HEK293 (cell line): ENCODE results near the gene PROCR.

ENCODE experiments used
- EGR2 ChIP-seq: fragments of 450-650 bp; formaldehyde crosslinking; IDR thresholded peaks from 2 replicates; pipeline ENCODE4 v1.5.1; 2016; ENCODE audit warnings: low read depth, missing biosample characterization, missing genetic modification characterization
- HOXD13 ChIP-seq: sonication (generic); formaldehyde crosslinking; IDR thresholded peaks from 2 replicates; pipeline ENCODE4 v1.8.0; 2022; ENCODE audit warnings: missing genetic modification reagents, borderline replicate concordance
- IKZF3 ChIP-seq: fragments of 450-650 bp; IDR thresholded peaks from 2 replicates; pipeline ENCODE4 v1.5.0; 2018; ENCODE audit warnings: missing biosample characterization, mild to moderate bottlenecking, missing genetic modification characterization, moderate library complexity
- KLF10 ChIP-seq: fragments of 450-650 bp; IDR thresholded peaks from 2 replicates; pipeline ENCODE4 v1.5.1; 2018; ENCODE audit warnings: missing biosample characterization, mild to moderate bottlenecking, missing genetic modification characterization
- YY2 ChIP-seq: fragments of 450-650 bp; formaldehyde crosslinking; IDR thresholded peaks from 2 replicates; pipeline ENCODE4 v1.5.1; 2016; ENCODE audit warnings: missing biosample characterization, missing genetic modification characterization
- ZBTB17 ChIP-seq: fragments of 450-650 bp; formaldehyde crosslinking; IDR thresholded peaks from 2 replicates; pipeline ENCODE4 v1.5.1; 2016; ENCODE audit warnings: missing biosample characterization, missing genetic modification characterization
- ZBTB8A ChIP-seq: fragments of 450-650 bp; formaldehyde crosslinking; IDR thresholded peaks from 2 replicates; pipeline ENCODE4 v1.5.1; 2016; ENCODE audit warnings: missing biosample characterization, missing genetic modification characterization
- ZFHX2 ChIP-seq: fragments of 450-650 bp; formaldehyde crosslinking; conservative IDR thresholded peaks from 2 replicates; pipeline ENCODE4 v1.5.1; 2016; ENCODE audit warnings: missing biosample characterization, missing genetic modification characterization
- ZNF121 ChIP-seq: fragments of 450-650 bp; formaldehyde crosslinking; IDR thresholded peaks from 2 replicates; pipeline ENCODE4 v1.5.1; 2016; ENCODE audit warnings: missing biosample characterization, missing genetic modification characterization
- ZNF132 ChIP-seq: fragments of 450-650 bp; formaldehyde crosslinking; IDR thresholded peaks from 2 replicates; pipeline ENCODE4 v1.5.1; 2017; ENCODE audit warnings: missing biosample characterization, missing genetic modification characterization, borderline replicate concordance
- ZNF16 ChIP-seq: fragments of 450-650 bp; formaldehyde crosslinking; IDR thresholded peaks from 2 replicates; pipeline ENCODE4 v1.5.1; 2016; ENCODE audit warnings: low read depth, missing biosample characterization, missing genetic modification characterization
- ZNF169 ChIP-seq: fragments of 450-650 bp; formaldehyde crosslinking; IDR thresholded peaks from 2 replicates; pipeline ENCODE4 v1.5.1; 2016; ENCODE audit warnings: missing biosample characterization, missing genetic modification characterization
- ZNF23 ChIP-seq: fragments of 450-650 bp; formaldehyde crosslinking; IDR thresholded peaks from 2 replicates; pipeline ENCODE4 v1.5.1; 2016; ENCODE audit warnings: missing biosample characterization, missing genetic modification characterization, borderline replicate concordance
- ZNF341 ChIP-seq: fragments of 450-650 bp; formaldehyde crosslinking; IDR thresholded peaks from 2 replicates; pipeline ENCODE4; 2016; ENCODE audit warnings: low read depth, missing biosample characterization, missing genetic modification characterization
- ZNF366 ChIP-seq: fragments of 450-650 bp; formaldehyde crosslinking; conservative IDR thresholded peaks from 2 replicates; pipeline ENCODE4 v1.5.1; 2016; ENCODE audit warnings: missing biosample characterization, missing genetic modification characterization
- ZNF391 ChIP-seq: fragments of 450-650 bp; formaldehyde crosslinking; IDR thresholded peaks from 2 replicates; pipeline ENCODE4 v1.5.1; 2016; ENCODE audit warnings: low read depth, missing biosample characterization, missing genetic modification characterization, borderline replicate concordance
- ZNF426 ChIP-seq: fragments of 450-650 bp; formaldehyde crosslinking; IDR thresholded peaks from 2 replicates; pipeline ENCODE4 v1.5.1; 2017; ENCODE audit warnings: missing biosample characterization, missing genetic modification characterization, mild to moderate bottlenecking, inconsistent platforms, moderate library complexity
- ZNF600 ChIP-seq: fragments of 450-650 bp; formaldehyde crosslinking; IDR thresholded peaks from 2 replicates; pipeline ENCODE4 v1.5.1; 2016; ENCODE audit warnings: missing biosample characterization, missing genetic modification characterization
- ZNF664 ChIP-seq: fragments of 450-650 bp; formaldehyde crosslinking; IDR thresholded peaks from 2 replicates; pipeline ENCODE4 v1.5.1; 2016; ENCODE audit warnings: missing biosample characterization, missing genetic modification characterization
- ZNF776 ChIP-seq: fragments of 450-650 bp; formaldehyde crosslinking; IDR thresholded peaks from 2 replicates; pipeline ENCODE4 v1.5.0; 2017; ENCODE audit warnings: missing biosample characterization, missing genetic modification characterization, borderline replicate concordance
- ZNF777 ChIP-seq: fragments of 450-650 bp; formaldehyde crosslinking; IDR thresholded peaks from 2 replicates; pipeline ENCODE4 v1.5.1; 2017; ENCODE audit warnings: missing biosample characterization, missing genetic modification characterization, borderline replicate concordance
- ZNF791 ChIP-seq: fragments of 450-650 bp; formaldehyde crosslinking; IDR thresholded peaks from 2 replicates; pipeline ENCODE4 v1.5.1; 2016; ENCODE audit warnings: missing biosample characterization, missing genetic modification characterization
- ZXDB ChIP-seq: fragments of 450-650 bp; formaldehyde crosslinking; IDR thresholded peaks from 2 replicates; pipeline ENCODE4 v1.5.1; 2016; ENCODE audit warnings: missing biosample characterization, missing genetic modification characterization
- TF ChIP-seq, protein P1 (sequence below): fragments of 450-650 bp; formaldehyde crosslinking; IDR thresholded peaks from 2 replicates; pipeline ENCODE4 v1.5.1; 2016; ENCODE audit warnings: missing biosample characterization, missing genetic modification characterization
- TF ChIP-seq, protein P2 (sequence below): fragments of 450-650 bp; IDR thresholded peaks from 2 replicates; pipeline ENCODE4 v1.5.1; 2018; ENCODE audit warnings: missing biosample characterization, mild to moderate bottlenecking, missing genetic modification characterization
- TF ChIP-seq, protein P3 (sequence below): fragments of 450-650 bp; formaldehyde crosslinking; IDR thresholded peaks from 2 replicates; pipeline ENCODE4 v1.5.1; 2016; ENCODE audit warnings: missing biosample characterization, missing genetic modification characterization
- TF ChIP-seq, protein P4 (sequence below): fragments of 450-650 bp; formaldehyde crosslinking; IDR thresholded peaks from 2 replicates; pipeline ENCODE4 v1.5.1; 2016; ENCODE audit warnings: missing biosample characterization, missing genetic modification characterization
- TF ChIP-seq, protein P5 (sequence below): sonication (generic); formaldehyde crosslinking; IDR thresholded peaks from 2 replicates; pipeline ENCODE4 v1.8.1; 2022; ENCODE audit warnings: mild to moderate bottlenecking, moderate library complexity, missing genetic modification reagents
- TF ChIP-seq, protein P6 (sequence below): fragments of 450-650 bp; formaldehyde crosslinking; IDR thresholded peaks from 2 replicates; pipeline ENCODE4 v1.5.1; 2017; ENCODE audit warnings: missing biosample characterization, missing genetic modification characterization

The PROCR gene

DNA sequence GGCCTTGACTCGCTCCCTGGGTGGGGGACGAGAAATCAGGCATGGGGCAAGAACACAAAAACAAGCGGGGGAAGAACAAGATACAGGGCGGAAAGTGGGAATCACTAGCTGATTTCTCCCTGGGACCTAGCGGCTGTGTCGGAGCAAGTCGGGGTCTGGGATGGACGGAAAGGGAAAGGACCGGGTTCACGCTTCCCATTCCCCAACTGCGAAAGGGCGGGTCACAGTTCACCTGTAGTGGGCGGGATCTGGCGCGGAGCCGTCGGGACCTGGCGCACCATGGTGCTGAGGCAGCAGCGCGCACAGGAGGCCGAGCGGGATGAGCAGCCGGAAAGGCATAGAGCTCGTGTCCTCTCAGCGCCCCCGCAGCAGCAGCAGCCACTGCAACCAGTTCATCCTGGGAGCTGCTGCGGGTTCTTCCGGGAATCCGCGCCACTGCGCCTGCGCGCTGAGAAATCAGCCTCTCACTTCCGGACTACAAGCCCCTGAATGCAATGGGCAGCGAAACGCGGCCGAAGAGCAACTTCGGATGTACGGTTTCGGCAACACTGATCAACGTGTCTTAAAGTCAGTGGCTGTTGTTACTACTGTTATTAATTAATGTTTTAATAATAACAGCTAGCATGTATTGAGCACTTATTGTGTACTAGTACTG is 24.8 kb upstream of the PROCR start, which contains the start of gene EDEM2 (continued):
- TF ChIP-seq, protein P1, sequence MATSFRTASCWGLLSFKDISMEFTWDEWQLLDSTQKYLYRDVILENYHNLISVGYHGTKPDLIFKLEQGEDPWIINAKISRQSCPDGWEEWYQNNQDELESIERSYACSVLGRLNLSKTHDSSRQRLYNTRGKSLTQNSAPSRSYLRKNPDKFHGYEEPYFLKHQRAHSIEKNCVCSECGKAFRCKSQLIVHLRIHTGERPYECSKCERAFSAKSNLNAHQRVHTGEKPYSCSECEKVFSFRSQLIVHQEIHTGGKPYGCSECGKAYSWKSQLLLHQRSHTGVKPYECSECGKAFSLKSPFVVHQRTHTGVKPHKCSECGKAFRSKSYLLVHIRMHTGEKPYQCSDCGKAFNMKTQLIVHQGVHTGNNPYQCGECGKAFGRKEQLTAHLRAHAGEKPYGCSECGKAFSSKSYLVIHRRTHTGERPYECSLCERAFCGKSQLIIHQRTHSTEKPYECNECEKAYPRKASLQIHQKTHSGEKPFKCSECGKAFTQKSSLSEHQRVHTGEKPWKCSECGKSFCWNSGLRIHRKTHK: no peak
- TF ChIP-seq ZNF600 (tag by site-specific recombination) (peak; percentile 90; the same call in 1 of the 2 replicates), ZBTB8A (tag by site-specific recombination) (0 out of 2 replicates have a peak, but pooled peaks have one; percentile 10), ZNF23 (tag by site-specific recombination) (no peak), ZNF132 (tag by site-specific recombination) (no peak), IKZF3 (tag by site-specific recombination) (peak; percentile 83), ZXDB (tag by site-specific recombination) (peak; percentile 89), ZNF341 (no peak; the same call in none of the 2 replicates), ZNF169 (no peak), ZNF121 (tag by site-specific recombination) (no peak), ZNF426 (no peak), ZBTB17 (peak; percentile 99), ZNF16 (tag by site-specific recombination) (no peak), HOXD13 (0 out of 2 replicates have a peak, but pooled peaks have one; percentile 59), EGR2 (tag by site-specific recombination) (peak; percentile 71), ZNF777 (no peak), ZFHX2 (tag by site-specific recombination) (peak; percentile 82), ZNF776 (tag by site-specific recombination) (no peak), ZNF391 (tag by site-specific recombination) (peak; percentile 23; the same call in 1 of the 2 replicates), ZNF664 (tag by site-specific recombination) (no peak), ZNF366 (peak; percentile 77), ZNF791 (tag by site-specific recombination) (no peak), KLF10 (tag by site-specific recombination) (0 out of 2 replicates have a peak, but pooled peaks have one; percentile 17), YY2 (tag by site-specific recombination) (no peak; the same call in 1 of the 2 replicates)
- TF ChIP-seq, protein P2, sequence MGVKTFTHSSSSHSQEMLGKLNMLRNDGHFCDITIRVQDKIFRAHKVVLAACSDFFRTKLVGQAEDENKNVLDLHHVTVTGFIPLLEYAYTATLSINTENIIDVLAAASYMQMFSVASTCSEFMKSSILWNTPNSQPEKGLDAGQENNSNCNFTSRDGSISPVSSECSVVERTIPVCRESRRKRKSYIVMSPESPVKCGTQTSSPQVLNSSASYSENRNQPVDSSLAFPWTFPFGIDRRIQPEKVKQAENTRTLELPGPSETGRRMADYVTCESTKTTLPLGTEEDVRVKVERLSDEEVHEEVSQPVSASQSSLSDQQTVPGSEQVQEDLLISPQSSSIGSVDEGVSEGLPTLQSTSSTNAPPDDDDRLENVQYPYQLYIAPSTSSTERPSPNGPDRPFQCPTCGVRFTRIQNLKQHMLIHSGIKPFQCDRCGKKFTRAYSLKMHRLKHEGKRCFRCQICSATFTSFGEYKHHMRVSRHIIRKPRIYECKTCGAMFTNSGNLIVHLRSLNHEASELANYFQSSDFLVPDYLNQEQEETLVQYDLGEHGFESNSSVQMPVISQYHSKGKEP (tag by site-specific recombination): peak; percentile 96
- TF ChIP-seq, protein P3, sequence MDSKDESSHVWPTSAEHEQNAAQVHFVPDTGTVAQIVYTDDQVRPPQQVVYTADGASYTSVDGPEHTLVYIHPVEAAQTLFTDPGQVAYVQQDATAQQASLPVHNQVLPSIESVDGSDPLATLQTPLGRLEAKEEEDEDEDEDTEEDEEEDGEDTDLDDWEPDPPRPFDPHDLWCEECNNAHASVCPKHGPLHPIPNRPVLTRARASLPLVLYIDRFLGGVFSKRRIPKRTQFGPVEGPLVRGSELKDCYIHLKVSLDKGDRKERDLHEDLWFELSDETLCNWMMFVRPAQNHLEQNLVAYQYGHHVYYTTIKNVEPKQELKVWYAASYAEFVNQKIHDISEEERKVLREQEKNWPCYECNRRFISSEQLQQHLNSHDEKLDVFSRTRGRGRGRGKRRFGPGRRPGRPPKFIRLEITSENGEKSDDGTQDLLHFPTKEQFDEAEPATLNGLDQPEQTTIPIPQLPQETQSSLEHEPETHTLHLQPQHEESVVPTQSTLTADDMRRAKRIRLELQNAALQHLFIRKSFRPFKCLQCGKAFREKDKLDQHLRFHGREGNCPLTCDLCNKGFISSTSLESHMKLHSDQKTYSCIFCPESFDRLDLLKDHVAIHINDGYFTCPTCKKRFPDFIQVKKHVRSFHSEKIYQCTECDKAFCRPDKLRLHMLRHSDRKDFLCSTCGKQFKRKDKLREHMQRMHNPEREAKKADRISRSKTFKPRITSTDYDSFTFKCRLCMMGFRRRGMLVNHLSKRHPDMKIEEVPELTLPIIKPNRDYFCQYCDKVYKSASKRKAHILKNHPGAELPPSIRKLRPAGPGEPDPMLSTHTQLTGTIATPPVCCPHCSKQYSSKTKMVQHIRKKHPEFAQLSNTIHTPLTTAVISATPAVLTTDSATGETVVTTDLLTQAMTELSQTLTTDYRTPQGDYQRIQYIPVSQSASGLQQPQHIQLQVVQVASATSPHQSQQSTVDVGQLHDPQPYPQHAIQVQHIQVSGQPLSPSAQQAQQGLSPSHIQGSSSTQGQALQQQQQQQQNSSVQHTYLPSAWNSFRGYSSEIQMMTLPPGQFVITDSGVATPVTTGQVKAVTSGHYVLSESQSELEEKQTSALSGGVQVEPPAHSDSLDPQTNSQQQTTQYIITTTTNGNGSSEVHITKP (tag by site-specific recombination): peak; percentile 53; the same call in 1 of the 2 replicates
- TF ChIP-seq, protein P4, sequence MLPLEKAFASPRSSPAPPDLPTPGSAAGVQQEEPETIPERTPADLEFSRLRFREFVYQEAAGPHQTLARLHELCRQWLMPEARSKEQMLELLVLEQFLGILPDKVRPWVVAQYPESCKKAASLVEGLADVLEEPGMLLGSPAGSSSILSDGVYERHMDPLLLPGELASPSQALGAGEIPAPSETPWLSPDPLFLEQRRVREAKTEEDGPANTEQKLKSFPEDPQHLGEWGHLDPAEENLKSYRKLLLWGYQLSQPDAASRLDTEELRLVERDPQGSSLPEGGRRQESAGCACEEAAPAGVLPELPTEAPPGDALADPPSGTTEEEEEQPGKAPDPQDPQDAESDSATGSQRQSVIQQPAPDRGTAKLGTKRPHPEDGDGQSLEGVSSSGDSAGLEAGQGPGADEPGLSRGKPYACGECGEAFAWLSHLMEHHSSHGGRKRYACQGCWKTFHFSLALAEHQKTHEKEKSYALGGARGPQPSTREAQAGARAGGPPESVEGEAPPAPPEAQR (tag by site-specific recombination): no peak
- TF ChIP-seq, protein P5, sequence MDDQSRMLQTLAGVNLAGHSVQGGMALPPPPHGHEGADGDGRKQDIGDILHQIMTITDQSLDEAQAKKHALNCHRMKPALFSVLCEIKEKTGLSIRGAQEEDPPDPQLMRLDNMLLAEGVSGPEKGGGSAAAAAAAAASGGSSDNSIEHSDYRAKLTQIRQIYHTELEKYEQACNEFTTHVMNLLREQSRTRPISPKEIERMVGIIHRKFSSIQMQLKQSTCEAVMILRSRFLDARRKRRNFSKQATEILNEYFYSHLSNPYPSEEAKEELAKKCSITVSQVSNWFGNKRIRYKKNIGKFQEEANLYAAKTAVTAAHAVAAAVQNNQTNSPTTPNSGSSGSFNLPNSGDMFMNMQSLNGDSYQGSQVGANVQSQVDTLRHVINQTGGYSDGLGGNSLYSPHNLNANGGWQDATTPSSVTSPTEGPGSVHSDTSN (CRISPR knock-in tag): 0 out of 2 replicates have a peak, but pooled peaks have one; percentile 50
- TF ChIP-seq, protein P6, sequence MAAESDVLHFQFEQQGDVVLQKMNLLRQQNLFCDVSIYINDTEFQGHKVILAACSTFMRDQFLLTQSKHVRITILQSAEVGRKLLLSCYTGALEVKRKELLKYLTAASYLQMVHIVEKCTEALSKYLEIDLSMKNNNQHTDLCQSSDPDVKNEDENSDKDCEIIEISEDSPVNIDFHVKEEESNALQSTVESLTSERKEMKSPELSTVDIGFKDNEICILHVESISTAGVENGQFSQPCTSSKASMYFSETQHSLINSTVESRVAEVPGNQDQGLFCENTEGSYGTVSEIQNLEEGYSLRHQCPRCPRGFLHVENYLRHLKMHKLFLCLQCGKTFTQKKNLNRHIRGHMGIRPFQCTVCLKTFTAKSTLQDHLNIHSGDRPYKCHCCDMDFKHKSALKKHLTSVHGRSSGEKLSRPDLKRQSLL: peak; percentile 82
